Measurements from ENCODE around the gene TACR2. TPM values are rescaled to one million over a fixed set of nuclear protein-coding genes. Genes with fewer than 3 reads are reported as not detected.

The TACR2 gene
- total and polyA plus RNA-seq, 5 donors from 2014 or later: 0.13 to 0.14 TPM; not detected in 3

GRCh38 chr10:69446650-69447151, 30.0 kb upstream of the TACR2 start:
- no peaks in the 10 kb centered on the region for H3K9me3 ChIP-seq (ENCODE audit: control insufficient read depth in 2 of 2, low read length in 2 of 2)
- Mint-ChIP-seq H3K4me1 (peaks cover 4 to 14% (median 10%) of the 10 kb centered on the region in 4 donors), H3K4me3 (no peak overlapping the region), H3K27me3 (peaks cover 8% of the 10 kb centered on the region), H3K27ac (no peak overlapping the region), H3K9me3 (peaks cover 0 to 1% (median 0%) of the 10 kb centered on the region in 7 donors), H3K36me3 (no peaks in the 10 kb centered on the region)
- H3K4me1 ChIP-seq (ENCODE audit: control insufficient read depth, insufficient read depth, low read length, poor library complexity, severe bottlenecking): peaks cover 7% of the 10 kb centered on the region
- no peaks in the 10 kb centered on the region for H3K27me3 ChIP-seq (ENCODE audit: control insufficient read depth, insufficient read depth, low read length)
- no peak overlapping the region for H3K4me3 ChIP-seq (ENCODE audit: low read depth, low read length)
- ATAC-seq (ENCODE audit: low read depth in 2 of 2): no peak
- no peak overlapping the region for H3K27ac ChIP-seq (ENCODE audit: insufficient read depth, low read length, poor library complexity, severe bottlenecking)
- H3K36me3 ChIP-seq (ENCODE audit: control insufficient read depth, insufficient read depth, low read length): no peaks in the 10 kb centered on the region
- DNase-seq: peak in 1 of 3 donors; percentile 29

DNA sequence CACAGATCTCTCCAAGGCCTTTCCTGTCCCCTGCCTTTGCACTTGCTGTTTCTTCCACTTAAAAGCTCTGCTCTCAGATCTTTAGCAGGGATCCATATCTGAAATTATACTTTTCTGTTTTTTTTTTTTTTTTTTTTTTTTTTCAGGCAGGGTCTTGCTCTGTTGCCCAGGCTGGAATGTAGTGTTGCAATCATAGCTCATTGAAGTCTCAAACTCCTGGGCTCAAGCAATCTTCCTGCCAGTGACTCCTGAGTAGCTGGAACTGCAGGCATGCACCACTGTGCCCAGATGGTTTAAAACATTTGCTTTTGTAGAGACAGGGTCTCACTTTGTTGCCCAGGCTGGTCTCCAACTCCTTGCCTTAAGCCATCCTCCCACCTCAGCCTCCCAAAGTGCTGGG, 29.5 kb upstream of the TACR2 start:
- H3K4me1 ChIP-seq (ENCODE audit: control insufficient read depth, insufficient read depth, low read length, poor library complexity, severe bottlenecking): peaks cover 3% of the 10 kb centered on the region
- Mint-ChIP-seq H3K27ac (no peak overlapping the region), H3K9me3 (peaks cover 0 to 1% (median 0%) of the 10 kb centered on the region in 7 donors), H3K27me3 (peaks cover 8% of the 10 kb centered on the region), H3K4me1 (peaks cover 4 to 14% (median 10%) of the 10 kb centered on the region in 4 donors), H3K36me3 (no peaks in the 10 kb centered on the region), H3K4me3 (no peak overlapping the region)
- H3K27ac ChIP-seq (ENCODE audit: insufficient read depth, low read length, poor library complexity, severe bottlenecking): no peak overlapping the region
- H3K4me3 ChIP-seq (ENCODE audit: low read depth, low read length): no peak overlapping the region
- H3K9me3 ChIP-seq (ENCODE audit: control insufficient read depth in 2 of 2, low read length in 2 of 2): no peaks in the 10 kb centered on the region
- no peak for ATAC-seq (ENCODE audit: low read depth in 2 of 2)
- H3K27me3 ChIP-seq (ENCODE audit: control insufficient read depth, insufficient read depth, low read length): no peaks in the 10 kb centered on the region
- H3K36me3 ChIP-seq (ENCODE audit: control insufficient read depth, insufficient read depth, low read length): no peaks in the 10 kb centered on the region
- no peak for DNase-seq

- H3K4me3 Mint-ChIP-seq: no peak overlapping the region
Observed at GRCh38 chr10:69445041-69445440, 28.3 kb upstream of the TACR2 start.

DNA sequence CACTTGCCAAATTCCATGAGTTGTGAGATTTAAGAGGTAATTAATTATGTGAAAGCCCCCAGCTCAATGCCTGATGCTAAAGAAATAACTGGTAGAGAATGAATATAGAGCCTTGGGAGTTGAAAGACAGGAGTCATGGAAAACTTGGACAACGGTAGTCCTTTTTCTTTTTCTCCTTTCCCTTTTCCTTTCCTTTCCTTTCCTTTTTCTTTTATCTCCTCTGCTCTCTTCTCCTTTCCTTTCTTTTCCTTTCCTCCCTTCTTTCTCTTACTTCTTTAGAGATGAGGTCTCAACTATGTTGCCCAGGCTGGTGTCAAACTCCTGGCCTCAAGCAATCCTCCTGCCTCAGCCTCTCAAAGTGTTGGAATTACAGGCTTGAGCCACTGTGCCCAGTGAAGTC, 26.6 kb upstream of the TACR2 start:
- DNase-seq (no peak), ATAC-seq (ENCODE audit: low read depth in 2 of 2) (no peak)
- Mint-ChIP-seq H3K4me3 (no peak overlapping the region), H3K27ac (peak overlapping the region in 1 of 3 donors; percentile 24), H3K27me3 (peaks cover 8% of the 10 kb centered on the region), H3K4me1 (peaks cover 0 to 6% (median under 1%) of the 10 kb centered on the region in 4 donors), H3K36me3 (no peaks in the 10 kb centered on the region), H3K9me3 (peaks cover 0 to 1% (median 0%) of the 10 kb centered on the region in 7 donors)
- no peak overlapping the region for H3K4me3 ChIP-seq (ENCODE audit: low read depth, low read length)
- no peaks in the 10 kb centered on the region for H3K4me1 ChIP-seq (ENCODE audit: control insufficient read depth, insufficient read depth, low read length, poor library complexity, severe bottlenecking)
- H3K36me3 ChIP-seq (ENCODE audit: control insufficient read depth, insufficient read depth, low read length): no peaks in the 10 kb centered on the region
- H3K27ac ChIP-seq (ENCODE audit: insufficient read depth, low read length, poor library complexity, severe bottlenecking): no peak overlapping the region
- H3K9me3 ChIP-seq (ENCODE audit: control insufficient read depth in 2 of 2, low read length in 2 of 2): no peaks in the 10 kb centered on the region
- no peaks in the 10 kb centered on the region for H3K27me3 ChIP-seq (ENCODE audit: control insufficient read depth, insufficient read depth, low read length)

More at GRCh38 chr10:69445041-69445440, 28.3 kb upstream of the TACR2 start:
- Mint-ChIP-seq H3K27ac (no peak overlapping the region), H3K9me3 (peaks cover 0 to 1% (median 0%) of the 10 kb centered on the region in 7 donors), H3K27me3 (peaks cover 8% of the 10 kb centered on the region), H3K4me1 (peaks cover 4 to 13% (median 6%) of the 10 kb centered on the region in 4 donors), H3K36me3 (no peaks in the 10 kb centered on the region)
- no peak for DNase-seq
- no peak overlapping the region for H3K27ac ChIP-seq (ENCODE audit: insufficient read depth, low read length, poor library complexity, severe bottlenecking)
- no peaks in the 10 kb centered on the region for H3K9me3 ChIP-seq (ENCODE audit: control insufficient read depth in 2 of 2, low read length in 2 of 2)
- no peak for ATAC-seq (ENCODE audit: low read depth in 2 of 2)
- H3K4me1 ChIP-seq (ENCODE audit: control insufficient read depth, insufficient read depth, low read length, poor library complexity, severe bottlenecking): no peaks in the 10 kb centered on the region
- H3K4me3 ChIP-seq (ENCODE audit: low read depth, low read length): no peak overlapping the region
- H3K36me3 ChIP-seq (ENCODE audit: control insufficient read depth, insufficient read depth, low read length): no peaks in the 10 kb centered on the region
- no peaks in the 10 kb centered on the region for H3K27me3 ChIP-seq (ENCODE audit: control insufficient read depth, insufficient read depth, low read length)

DNA sequence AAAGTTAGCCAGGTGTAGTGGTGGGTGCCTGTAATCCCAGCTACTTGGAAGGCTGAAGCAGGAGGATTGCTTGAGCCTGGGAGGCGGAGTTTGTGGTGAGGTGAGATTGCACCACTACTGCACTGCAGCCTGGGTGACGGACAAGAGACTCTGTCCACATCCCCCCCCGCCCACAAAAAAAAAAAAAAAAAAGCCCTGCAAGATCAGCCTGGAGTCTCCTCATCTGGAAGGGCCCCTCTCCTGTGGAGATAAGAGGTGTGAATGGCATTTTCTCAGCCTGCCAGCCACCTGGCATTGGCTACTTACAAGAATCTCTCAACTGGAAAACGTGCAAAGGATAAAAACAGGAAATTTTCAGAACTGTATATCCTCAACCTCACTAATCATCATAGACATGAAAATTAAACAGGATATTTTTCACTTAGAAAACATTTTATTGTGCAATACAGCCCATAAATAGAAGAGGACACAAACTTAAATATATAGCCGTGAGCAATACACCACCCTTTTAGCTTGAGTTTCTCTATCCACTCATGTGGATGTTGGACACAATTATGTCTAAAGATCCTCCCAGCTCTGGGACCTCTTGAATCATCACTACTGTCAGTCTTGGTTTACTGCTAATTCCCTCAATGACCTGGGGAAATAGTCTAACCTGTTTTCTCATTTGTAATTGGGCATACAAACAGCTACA, 23.2 kb upstream of the TACR2 start:
- H3K27ac ChIP-seq (ENCODE audit: insufficient read depth, low read length, poor library complexity, severe bottlenecking): no peak overlapping the region
- H3K27me3 ChIP-seq (ENCODE audit: control insufficient read depth, insufficient read depth, low read length): no peaks in the 10 kb centered on the region
- H3K9me3 ChIP-seq (ENCODE audit: control insufficient read depth in 2 of 2, low read length in 2 of 2): no peaks in the 10 kb centered on the region
- no peak for DNase-seq
- no peaks in the 10 kb centered on the region for H3K36me3 Mint-ChIP-seq
- no peak overlapping the region for H3K4me3 Mint-ChIP-seq
- peaks cover 5% of the 10 kb centered on the region for H3K27me3 Mint-ChIP-seq
- H3K4me1 Mint-ChIP-seq: no peaks in the 10 kb centered on the region
- H3K36me3 ChIP-seq (ENCODE audit: control insufficient read depth, insufficient read depth, low read length): no peaks in the 10 kb centered on the region
- H3K4me3 ChIP-seq (ENCODE audit: low read depth, low read length): no peak overlapping the region
- no peak overlapping the region for H3K27ac Mint-ChIP-seq
- ATAC-seq (ENCODE audit: low read depth in 2 of 2): no peak
- H3K4me1 ChIP-seq (ENCODE audit: control insufficient read depth, insufficient read depth, low read length, poor library complexity, severe bottlenecking): no peaks in the 10 kb centered on the region
- H3K9me3 Mint-ChIP-seq: no peaks in the 10 kb centered on the region

- Histone ChIP-seq H3K27me3 (ENCODE audit: control insufficient read depth, insufficient read depth, low read length) (no peaks in the 10 kb centered on the region), H3K36me3 (ENCODE audit: control insufficient read depth, insufficient read depth, low read length) (no peaks in the 10 kb centered on the region), H3K4me3 (ENCODE audit: low read depth, low read length) (no peak overlapping the region), H3K9me3 (ENCODE audit: control insufficient read depth in 2 of 2, low read length in 2 of 2) (no peaks in the 10 kb centered on the region), H3K27ac (ENCODE audit: insufficient read depth, low read length, poor library complexity, severe bottlenecking) (no peak overlapping the region), H3K4me1 (ENCODE audit: control insufficient read depth, insufficient read depth, low read length, poor library complexity, severe bottlenecking) (no peaks in the 10 kb centered on the region)
- Mint-ChIP-seq H3K4me3 (no peak overlapping the region), H3K27ac (no peak overlapping the region), H3K27me3 (peaks cover 5% of the 10 kb centered on the region), H3K4me1 (no peaks in the 10 kb centered on the region), H3K9me3 (no peaks in the 10 kb centered on the region), H3K36me3 (no peaks in the 10 kb centered on the region)
- DNase-seq (no peak), ATAC-seq (ENCODE audit: low read depth in 2 of 2) (no peak)
Observed at GRCh38 chr10:69439350-69439739, 22.6 kb upstream of the TACR2 start.

DNA sequence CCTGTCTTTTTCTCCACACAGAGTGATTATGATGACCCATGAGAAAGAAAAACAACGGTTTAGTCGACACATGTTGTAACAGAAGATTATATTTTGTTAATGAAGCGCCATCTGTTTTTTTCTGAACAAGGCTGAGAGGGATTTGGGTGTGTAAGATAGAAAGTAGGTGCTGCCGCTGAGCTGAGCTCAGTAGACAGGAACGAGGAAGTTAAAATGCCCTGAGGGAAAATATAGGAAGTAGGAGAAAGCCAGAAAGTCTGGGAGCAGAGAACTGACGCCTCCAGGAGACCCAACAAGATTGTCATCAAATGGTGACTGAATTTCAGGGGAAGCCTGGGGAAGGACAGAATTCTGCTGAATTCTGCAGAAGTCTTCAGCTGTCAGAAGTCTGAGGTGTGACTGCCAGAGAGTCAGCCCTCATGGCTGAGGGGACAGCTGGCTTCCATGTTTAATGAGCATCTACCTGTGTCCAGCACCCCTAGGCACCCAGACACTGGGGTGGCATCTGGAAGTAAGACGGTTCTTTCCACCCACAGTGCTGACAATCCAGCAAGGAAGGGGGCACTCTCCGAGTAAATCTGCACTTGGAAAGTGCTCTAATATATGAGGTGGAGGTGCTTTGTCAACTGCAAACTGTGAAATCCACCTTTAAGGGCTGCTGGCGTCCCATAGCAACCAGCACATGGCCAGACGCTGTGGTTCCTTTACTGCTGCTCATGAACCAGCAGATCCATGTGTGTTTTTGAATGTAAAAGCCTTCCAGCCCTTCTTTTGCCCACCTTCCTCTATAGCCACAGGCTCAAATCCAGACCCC, 22.0 kb upstream of the TACR2 start:
- peak overlapping the region in 1 of 3 donors; percentile 12 for H3K27ac Mint-ChIP-seq
- no peak for ATAC-seq (ENCODE audit: low read depth in 2 of 2)
- no peaks in the 10 kb centered on the region for H3K36me3 Mint-ChIP-seq

More for the DNA sequence above, 22.0 kb upstream of the TACR2 start:
- H3K4me1 ChIP-seq (ENCODE audit: control insufficient read depth, insufficient read depth, low read length, poor library complexity, severe bottlenecking): no peaks in the 10 kb centered on the region
- H3K27me3 ChIP-seq (ENCODE audit: control insufficient read depth, insufficient read depth, low read length): no peaks in the 10 kb centered on the region
- H3K9me3 ChIP-seq (ENCODE audit: control insufficient read depth in 2 of 2, low read length in 2 of 2): no peaks in the 10 kb centered on the region
- Mint-ChIP-seq H3K9me3 (no peaks in the 10 kb centered on the region), H3K27me3 (peaks cover 5% of the 10 kb centered on the region), H3K4me1 (no peaks in the 10 kb centered on the region), H3K4me3 (no peak overlapping the region)
- H3K36me3 ChIP-seq (ENCODE audit: control insufficient read depth, insufficient read depth, low read length): no peaks in the 10 kb centered on the region
- no peak for DNase-seq
- no peak overlapping the region for H3K27ac ChIP-seq (ENCODE audit: insufficient read depth, low read length, poor library complexity, severe bottlenecking)
- no peak overlapping the region for H3K4me3 ChIP-seq (ENCODE audit: low read depth, low read length)

Measured in CD4-positive, CD25-positive, alpha-beta regulatory T cell (primary cell).